H1 (cell line): ENCODE results near the gene ATP6V0D1. TPM values are rescaled to one million over a fixed set of nuclear protein-coding genes. Genes with fewer than 3 reads are reported as not detected.

Experiments used
- CTCF ChIA-PET: fragments of 300-600 bp; sonication (Branson Sonifier 250); formaldehyde crosslinking; loops from one replicate; lab custom pipeline; 2021; ENCODE audit not compliant: partially characterized antibody; lab: Charles Lee
- POLR2A ChIA-PET: fragments of 300-600 bp; sonication (Branson Sonifier 250); formaldehyde crosslinking; loops from one replicate; lab custom pipeline; 2021; ENCODE audit warnings: inconsistent platforms; ENCODE audit not compliant: partially characterized antibody; lab: Charles Lee
- DNase-seq, 2 experiments: peaks; one replicate each; pipeline versions ENCODE4 v3.0.0 to v3.0.0-alpha.2; 2010 to 2022; ENCODE audit warnings: low spot score in 2 of 2, low read depth in 1 of 2, mixed read lengths in 1 of 2
- FAIRE-seq: peaks from 2 replicates; lab custom pipeline; 2011; peaks lifted over from hg19 to GRCh38; lab: Jason Lieb, UNC
- H2AFZ ChIP-seq: 2 replicates; pipeline ENCODE4 v1.8.1; 2012; ENCODE audit warnings: low read length, inconsistent platforms
- H2AK5ac ChIP-seq: 2 replicates; pipeline ENCODE4 v1.6.1; 2013; ENCODE audit warnings: low read depth, low read length
- H2BK120ac ChIP-seq: replicated peaks from 2 replicates; pipeline ENCODE3; 2013; ENCODE audit warnings: low read depth, low read length, inconsistent platforms
- H2BK12ac ChIP-seq: 2 replicates; pipeline ENCODE4 v1.6.1; 2013; ENCODE audit warnings: low read depth, low read length
- H2BK15ac ChIP-seq: 2 replicates; pipeline ENCODE4 v1.6.1; 2013; ENCODE audit warnings: low read length
- H2BK20ac ChIP-seq: 2 replicates; pipeline ENCODE4 v1.6.1; 2013; ENCODE audit warnings: low read length
- H2BK5ac ChIP-seq: 2 replicates; pipeline ENCODE4 v1.6.1; 2013; ENCODE audit warnings: low read depth, low read length
- H3K14ac ChIP-seq: 2 replicates; pipeline ENCODE4 v1.6.1; 2013; ENCODE audit warnings: inconsistent platforms; ENCODE audit not compliant: insufficient read length
- H3K18ac ChIP-seq: 2 replicates; pipeline ENCODE4 v1.6.1; 2013; ENCODE audit warnings: low read length; ENCODE audit errors: extremely low read depth
- H3K23ac ChIP-seq: 2 replicates; pipeline ENCODE4 v1.6.1; 2013; ENCODE audit warnings: inconsistent platforms; ENCODE audit not compliant: insufficient read length
- H3K23me2 ChIP-seq: 2 replicates; pipeline ENCODE4 v1.6.1; 2013; ENCODE audit warnings: low read depth, low read length
- H3K27ac ChIP-seq: 2 replicates; pipeline ENCODE4 v1.6.1; 2011; ENCODE audit warnings: low read depth, low read length, inconsistent platforms
- H3K27me3 ChIP-seq, 4 experiments: replicated peaks in 1 of 4; 1 replicate in 1 of 4; 2 replicates in 3 of 4; pipeline versions ENCODE4 v1.6.1 to v1.8.1; 2011 to 2013; ENCODE audit warnings: low read length in 3 of 4, mild to moderate bottlenecking in 3 of 4, inconsistent platforms in 2 of 4, mixed read lengths in 2 of 4, moderate library complexity in 1 of 4; ENCODE audit not compliant: control insufficient read depth in 3 of 4, insufficient read depth in 3 of 4; ENCODE audit errors: extremely low read depth in 1 of 4
- H3K36me3 ChIP-seq, 4 experiments: 2 replicates each; pipeline versions ENCODE4 v1.6.1 to v1.8.1; 2011 to 2013; ENCODE audit warnings: mild to moderate bottlenecking in 4 of 4, low read length in 3 of 4, moderate library complexity in 2 of 4, control low read depth in 1 of 4, inconsistent platforms in 1 of 4; ENCODE audit not compliant: insufficient read depth in 4 of 4, control insufficient read depth in 2 of 4
- H3K4ac ChIP-seq: replicated peaks from 2 replicates; pipeline ENCODE3; 2013; ENCODE audit warnings: low read length, low read depth, mixed read lengths, inconsistent platforms; ENCODE audit not compliant: insufficient read length
- H3K4me1 ChIP-seq, 4 experiments: replicated peaks in 1 of 4; 1 replicate in 1 of 4; 2 replicates in 3 of 4; pipeline versions ENCODE4 v1.6.1 to v1.8.1; 2011 to 2013; ENCODE audit warnings: low read length in 3 of 4, inconsistent platforms in 2 of 4, mixed read lengths in 1 of 4; ENCODE audit not compliant: insufficient read depth in 4 of 4, control insufficient read depth in 3 of 4
- H3K4me2 ChIP-seq, 2 experiments: 2 replicates each; pipeline versions ENCODE4 v1.6.1 to v1.8.1; 2011 to 2013; ENCODE audit warnings: low read depth in 2 of 2, low read length in 2 of 2, control low read depth in 1 of 2, inconsistent platforms in 1 of 2, mild to moderate bottlenecking in 1 of 2; ENCODE audit not compliant: insufficient read depth in 1 of 2
- H3K4me3 ChIP-seq, 4 experiments: fragments of 200-600, 300-600 bp in 1 of 4; sonication (generic), shearing (Covaris generic), sonication (Bioruptor Twin) in 1 of 4; 2 replicates each; pipeline versions ENCODE4 v1.5.1 to v1.8.1; 2011 to 2016; ENCODE audit warnings: low read length in 4 of 4, low read depth in 3 of 4, control low read depth in 2 of 4, inconsistent platforms in 2 of 4, mild to moderate bottlenecking in 2 of 4, mixed read lengths in 1 of 4, moderate library complexity in 1 of 4; ENCODE audit not compliant: insufficient read depth in 2 of 4; ENCODE audit errors: extremely low read depth in 1 of 4
- H3K56ac ChIP-seq: replicated peaks from 2 replicates; pipeline ENCODE3; 2013; ENCODE audit warnings: low read depth, mild to moderate bottlenecking, mixed read lengths, low read length, inconsistent platforms; ENCODE audit not compliant: insufficient read length
- H3K79me1 ChIP-seq: 2 replicates; pipeline ENCODE4 v1.6.1; 2013; ENCODE audit warnings: low read depth, low read length, control low read depth
- H3K79me2 ChIP-seq, 2 experiments: 2 replicates each; pipeline versions ENCODE4 v1.6.1 to v1.8.1; 2012 to 2013; ENCODE audit warnings: low read length in 2 of 2, mild to moderate bottlenecking in 2 of 2, inconsistent platforms in 1 of 2; ENCODE audit not compliant: insufficient read depth in 2 of 2, control insufficient read depth in 1 of 2
- H3K9ac ChIP-seq, 4 experiments: replicated peaks in 1 of 4; 1 replicate in 1 of 4; 2 replicates in 3 of 4; pipeline versions ENCODE4 v1.6.1 to v1.8.1; 2011 to 2013; ENCODE audit warnings: low read depth in 3 of 4, low read length in 3 of 4, control low read depth in 2 of 4, mild to moderate bottlenecking in 2 of 4, moderate library complexity in 2 of 4, inconsistent platforms in 1 of 4; ENCODE audit errors: extremely low read depth in 1 of 4
- H3K9me3 ChIP-seq, 2 experiments: 2 replicates each; pipeline versions ENCODE4 v1.6.1 to v1.8.1; 2012 to 2013; ENCODE audit warnings: mild to moderate bottlenecking in 2 of 2, moderate library complexity in 2 of 2, control low read depth in 1 of 2, inconsistent platforms in 1 of 2, low read depth in 1 of 2, low read length in 1 of 2, mixed read lengths in 1 of 2; ENCODE audit not compliant: insufficient read depth in 2 of 2
- H4K20me1 ChIP-seq, 2 experiments: replicated peaks in 1 of 2; 2 replicates each; pipeline versions ENCODE3 to v1.8.1; 2011 to 2013; ENCODE audit warnings: inconsistent platforms in 2 of 2, low read length in 2 of 2, mild to moderate bottlenecking in 1 of 2; ENCODE audit not compliant: insufficient read depth in 2 of 2, control insufficient read depth in 1 of 2
- H4K5ac ChIP-seq: 2 replicates; pipeline ENCODE4 v1.6.1; 2013; ENCODE audit warnings: low read length, low read depth, mixed read lengths, inconsistent platforms; ENCODE audit not compliant: insufficient read length
- H4K8ac ChIP-seq: 2 replicates; pipeline ENCODE4 v1.8.0; 2013; ENCODE audit warnings: mild to moderate bottlenecking, moderate library complexity, low read length, inconsistent platforms; ENCODE audit not compliant: insufficient read depth; ENCODE audit errors: extremely low read depth
- H4K91ac ChIP-seq: replicated peaks from 2 replicates; pipeline ENCODE3; 2013; ENCODE audit warnings: low read length, mixed read lengths, inconsistent platforms; ENCODE audit not compliant: insufficient read length
- BACH1 ChIP-seq: IDR thresholded peaks from 2 replicates; pipeline ENCODE4 v1.6.1; 2012; ENCODE audit warnings: low read length, improper control_type of control experiment
- BRCA1 ChIP-seq: IDR thresholded peaks from 2 replicates; pipeline ENCODE4 v1.6.1; 2012; ENCODE audit warnings: low read depth, low read length, improper control_type of control experiment
- SIX5 ChIP-seq: IDR thresholded peaks from 2 replicates; pipeline ENCODE4 v1.6.1; 2011; ENCODE audit warnings: mild to moderate bottlenecking, low read depth, low read length
- WGBS, 2 experiments: shearing (Covaris generic) in 1 of 2; methylation state at CpG; one replicate each; pipeline versions ENCODE4 v1.1.6 to v1.1.7; 2013 to 2015; ENCODE audit warnings: low lambda C conversion rate in 2 of 2, mixed read lengths in 2 of 2, inconsistent platforms in 1 of 2, low coverage in 1 of 2, missing lambda C conversion rate in 1 of 2; ENCODE audit not compliant: insufficient replicate concordance in 2 of 2, insufficient coverage in 1 of 2, insufficient read length in 1 of 2; ENCODE audit errors: extremely low coverage in 1 of 2, missing lambda C conversion rate in 1 of 2; 5-methylcytosine and 5-hydroxymethylcytosine counted together
- polyA plus RNA-seq, 7 experiments: library from polyadenylated mRNA; depleted of rRNA in 3 of 7; stranded (reverse) in 5 of 7; unstranded in 2 of 7; fragments of >200 nt in 5 of 7; fragments of 200-250 nt in 2 of 7; gene quantifications; 1 replicate in 5 of 7; 2 replicates in 1 of 7; 4 replicates in 1 of 7; pipeline versions ENCODE4 v1.2.1 to v1.2.3, GENCODE V29; 2011 to 2013; ENCODE audit warnings: missing spikeins in 2 of 7, mixed read lengths in 2 of 7
- total RNA-seq: library from RNA; stranded (reverse); fragmentation: NEBNext Ultra II Directional; extraction: Animal tissue kit (Norgen Biotek cat#: 25700); gene quantifications from 2 replicates; pipeline ENCODE4 v1.2.1, GENCODE V29; 2021

ATP6V0D1 gene
- total and polyA plus RNA-seq, 2 of the 8 experiments (the other 6 are each of a cell fraction or from before 2014, with no cell fraction given) = 47.3 to 134 TPM

DNA sequence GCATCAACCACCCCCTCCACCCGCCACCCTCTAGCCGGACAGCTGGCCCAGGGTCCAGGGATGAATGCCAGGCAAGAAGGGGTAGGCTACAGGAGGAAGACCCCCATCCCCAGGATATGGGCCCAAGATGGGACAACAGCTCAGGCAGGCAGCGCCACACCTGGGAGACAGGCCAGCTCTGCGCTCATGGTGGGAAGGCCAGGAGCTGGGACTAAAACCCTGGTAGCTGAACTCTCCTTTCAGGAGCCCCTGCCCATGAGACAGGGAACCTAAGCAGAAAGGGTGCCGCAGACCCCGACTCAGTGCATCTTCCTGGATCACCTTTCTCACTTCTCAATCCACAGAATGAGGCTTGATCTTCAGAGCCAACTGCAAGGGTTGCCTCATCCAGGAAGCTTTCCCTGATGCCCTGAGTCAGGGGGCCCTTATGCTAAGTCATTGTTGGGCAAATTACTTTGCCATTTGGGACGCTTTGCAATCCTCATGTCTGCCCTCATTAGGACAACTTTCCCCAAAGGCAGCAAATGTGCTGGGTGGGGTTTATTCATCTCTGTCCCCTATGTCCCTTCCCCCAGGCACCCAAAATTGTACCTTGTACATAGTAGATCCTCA is 73.7 kb downstream of the ATP6V0D1 start:
- Histone ChIP-seq H2BK5ac (peak overlapping the region; percentile 71; the same call in 1 of the 2 replicates), H3K4me2 (no peak overlapping the region), H2BK20ac (0 out of 2 replicates have a peak overlapping the region, but pooled peaks have one; percentile 23), H3K4ac (no peak overlapping the region), H2BK12ac (peak overlapping the region; percentile 75; the same call in 1 of the 2 replicates), H3K9me3 (no peaks in the 10 kb centered on the region), H3K23me2 (no peaks in the 10 kb centered on the region), H3K79me2 (no peaks in the 10 kb centered on the region), H3K36me3 (no peaks in the 10 kb centered on the region), H4K91ac (peak overlapping the region; percentile 52), H3K79me1 (no peaks in the 10 kb centered on the region), H2BK15ac (peak overlapping the region; percentile 81), H3K9ac (no peak overlapping the region), H3K27me3 (no peaks in the 10 kb centered on the region; a peak in 1 of 7 replicates), H3K27ac (no peak overlapping the region), H3K23ac (no peak overlapping the region), H3K14ac (no peak overlapping the region), H2AK5ac (0 out of 2 replicates have a peak overlapping the region, but pooled peaks have one; percentile 16), H3K4me1 (peaks cover 0 to 26% (median 9%) of the 10 kb centered on the region in 4 experiments; a peak in 5 of 7 replicates), H3K4me3 (no peak overlapping the region), H3K18ac (no peak overlapping the region), H2BK120ac (no peak overlapping the region), H4K8ac (peak overlapping the region; percentile 23), H4K20me1 (no peaks in the 10 kb centered on the region), H2AFZ (no peak overlapping the region), H3K56ac (no peak overlapping the region), H4K5ac (no peak overlapping the region)
- POLR2A ChIA-PET = interaction anchor here (0.6 to 1.7 kb wide), 7 partner anchors 8 to 141 kb away, joined by 3 to 5 read pairs (median 4); no protein-coding TSS in a partner anchor
- TF ChIP-seq BRCA1 (no peak), SIX5 (no peak), BACH1 (0 out of 2 replicates have a peak, but pooled peaks have one; percentile 23)
- DNase-seq = no peak
- CTCF ChIA-PET = interaction anchor here (0.5 to 32.4 kb wide), 12 partner anchors 8 to 477 kb away, joined by 3 to 476 read pairs (median 4); partner anchors contain the start of genes TPPP3 and ZDHHC1
- 84% methylated on average over 7 of the region's 7 CpGs; no CpG with 5 or more reads in 1 of the 2 experiments for WGBS, 2 experiments
- no peak for FAIRE-seq
